ENCODE results near the gene PPP1R12B. TPM values are rescaled to one million over a fixed set of nuclear protein-coding genes. Genes with fewer than 3 reads are reported as not detected.
A peak's percentile ranks its signal among the peaks of the same experiment; 100 is the strongest.
"Not testable (repeated sequence)": the region's sequence is repeated elsewhere in the genome, so short reads cannot be mapped to it uniquely, and the experiment has no call there.

The PPP1R12B gene
- total RNA-seq, 4 donors from 2014 or later, result 20.6 to 120 (median 36.9) TPM

GRCh38 chr1:202531472-202531811 is 182.9 kb downstream of the PPP1R12B start:
- Histone ChIP-seq H3K4me1 (peaks cover 0 to 10% (median 0%) of the 10 kb centered on the region in 3 donors), H3K27me3 (no peaks in the 10 kb centered on the region), H3K4me3 (no peak overlapping the region), H3K36me3 (no peaks in the 10 kb centered on the region), H3K9me3 (no peaks in the 10 kb centered on the region), H3K27ac (peak overlapping the region in 3 of 4 donors; percentile 56 to 62 (median 56))
- TF ChIP-seq CTCF (IDR thresholded peaks at IDR 0.05) (no peak), POLR2A (IDR thresholded peaks at IDR 0.05) (no peak)
- DNase-seq, result no peak
- intact Hi-C loops (cut with DNase I), result no loop called here
- 28 to 50% methylated on average over 1 of the region's 1 CpG for WGBS, 2 donors

GRCh38 chr1:202531812-202532616 is 183.5 kb downstream of the PPP1R12B start:
- DNase-seq; H3K27me3 ChIP-seq; H3K36me3 ChIP-seq; H3K4me1 ChIP-seq; H3K4me3 ChIP-seq; H3K9me3 ChIP-seq; intact Hi-C loops (cut with DNase I): not testable (repeated sequence)
- H3K27ac ChIP-seq, result peak overlapping the region; percentile 10 to 62 (median 56)
- WGBS, 2 donors, result 29 to 38% methylated on average over 6 of the region's 6 CpGs

- H3K36me3 ChIP-seq; DNase-seq; intact Hi-C loops (cut with DNase I); H3K9me3 ChIP-seq; H3K27me3 ChIP-seq: not testable (repeated sequence)
- TF ChIP-seq POLR2A (IDR thresholded peaks at IDR 0.05), result peak in 2 of 4 donors; percentile 55 to 59
- Histone ChIP-seq H3K27ac (peak overlapping the region; percentile 72 to 89 (median 84)), H3K4me3 (peak overlapping the region; percentile 19 to 63 (median 45)), H3K4me1 (peaks cover 5 to 24% (median 10%) of the 10 kb centered on the region in 3 donors)
- 0 to 3% methylated on average over 4 to 5 of the region's 5 CpGs for WGBS, 2 donors
Observed at GRCh38 chr1:202539166-202539574, 190.7 kb downstream of the PPP1R12B start.

GRCh38 chr1:202539583-202539982 is 191.1 kb downstream of the PPP1R12B start:
- H3K36me3 ChIP-seq; intact Hi-C loops (cut with DNase I); DNase-seq; H3K27me3 ChIP-seq; H3K9me3 ChIP-seq: not testable (repeated sequence)
- peak overlapping the region; percentile 19 to 63 (median 45) for H3K4me3 ChIP-seq
- WGBS, 2 donors, result 16 to 20% methylated on average over 5 of the region's 5 CpGs
- peak overlapping the region; percentile 72 to 89 (median 84) for H3K27ac ChIP-seq
- peaks cover 5 to 24% (median 10%) of the 10 kb centered on the region in 3 donors for H3K4me1 ChIP-seq

- peaks cover 5 to 24% (median 10%) of the 10 kb centered on the region in 3 donors for H3K4me1 ChIP-seq
- DNase-seq, result no peak
- 37 to 39% methylated on average over 6 of the region's 6 CpGs for WGBS, 2 donors
- H3K27ac ChIP-seq, result peak overlapping the region; percentile 72 to 89 (median 84)
- intact Hi-C loops (cut with DNase I), result no loop called here
- no peaks in the 10 kb centered on the region for H3K36me3 ChIP-seq
- TF ChIP-seq CTCF (IDR thresholded peaks at IDR 0.05) (no peak), POLR2A (IDR thresholded peaks at IDR 0.05) (no peak)
- H3K9me3 ChIP-seq, result no peaks in the 10 kb centered on the region
- H3K27me3 ChIP-seq, result no peaks in the 10 kb centered on the region
- H3K4me3 ChIP-seq, result peak overlapping the region; percentile 19 to 63 (median 45)
Observed at GRCh38 chr1:202540014-202540413, 191.5 kb downstream of the PPP1R12B start.

- no peak for DNase-seq
- TF ChIP-seq CTCF (IDR thresholded peaks at IDR 0.05) (no peak), POLR2A (IDR thresholded peaks at IDR 0.05) (no peak)
- H3K4me1 ChIP-seq, result peaks cover 5 to 24% (median 10%) of the 10 kb centered on the region in 3 donors
- peak overlapping the region; percentile 19 to 63 (median 45) for H3K4me3 ChIP-seq
- H3K9me3 ChIP-seq, result no peaks in the 10 kb centered on the region
- no peaks in the 10 kb centered on the region for H3K27me3 ChIP-seq
- no peaks in the 10 kb centered on the region for H3K36me3 ChIP-seq
- peak overlapping the region; percentile 72 to 89 (median 84) for H3K27ac ChIP-seq
- intact Hi-C loops (cut with DNase I), result no loop called here
- 43 to 44% methylated on average over 2 of the region's 2 CpGs for WGBS, 2 donors
Observed at GRCh38 chr1:202540448-202540847, 191.9 kb downstream of the PPP1R12B start.

GRCh38 chr1:202540858-202541257 is 192.4 kb downstream of the PPP1R12B start:
- Histone ChIP-seq H3K4me1 (peaks cover 5 to 28% (median 10%) of the 10 kb centered on the region in 3 donors), H3K27ac (peak overlapping the region; percentile 72 to 89 (median 84)), H3K4me3 (peak overlapping the region; percentile 19 to 63 (median 45))
- H3K27me3 ChIP-seq; H3K36me3 ChIP-seq; H3K9me3 ChIP-seq; DNase-seq; intact Hi-C loops (cut with DNase I): not testable (repeated sequence)
- WGBS, 2 donors, result 63 to 81% methylated on average over 2 of the region's 2 CpGs

- intact Hi-C loops (cut with DNase I); H3K9me3 ChIP-seq; H3K27me3 ChIP-seq; DNase-seq; H3K36me3 ChIP-seq: not testable (repeated sequence)
- peaks cover 5 to 36% (median 10%) of the 10 kb centered on the region in 3 donors for H3K4me1 ChIP-seq
- peak overlapping the region; percentile 55 to 89 (median 79) for H3K27ac ChIP-seq
- H3K4me3 ChIP-seq, result peak overlapping the region in 3 of 4 donors; percentile 44 to 63 (median 46)
Observed at GRCh38 chr1:202542415-202542814, 193.9 kb downstream of the PPP1R12B start.

GRCh38 chr1:202543537-202543936 is 195.0 kb downstream of the PPP1R12B start:
- WGBS, 2 donors, result 57 to 70% methylated on average over 11 of the region's 11 CpGs
- H3K27me3 ChIP-seq; H3K36me3 ChIP-seq; DNase-seq; H3K9me3 ChIP-seq; intact Hi-C loops (cut with DNase I): not testable (repeated sequence)
- Histone ChIP-seq H3K4me1 (peaks cover 5 to 29% (median 5%) of the 10 kb centered on the region in 3 donors), H3K27ac (peak overlapping the region in 3 of 4 donors; percentile 70 to 89 (median 88)), H3K4me3 (peak overlapping the region in 3 of 4 donors; percentile 17 to 63 (median 46))
